HepG2 (cell line): ENCODE results near the gene HBA1. TPM values are rescaled to one million over a fixed set of nuclear protein-coding genes. Genes with fewer than 3 reads are reported as not detected.

Source experiments
- BCL6 ChIP-seq: IDR thresholded peaks from 2 replicates; pipeline ENCODE4 v1.6.1; 2016; ENCODE audit warnings: missing genetic modification reagents, missing compliant biosample characterization
- ISL2 ChIP-seq: sonication (generic); formaldehyde crosslinking; IDR thresholded peaks from 2 replicates; pipeline ENCODE4 v1.5.0; 2020; ENCODE audit warnings: missing genetic modification reagents
- JUNB ChIP-seq: sonication (generic); formaldehyde crosslinking; IDR thresholded peaks from 2 replicates; pipeline ENCODE4 v1.8.0; 2022; ENCODE audit warnings: missing genetic modification reagents, mild to moderate bottlenecking, borderline replicate concordance
- MED8 ChIP-seq: sonication (generic); formaldehyde crosslinking; IDR thresholded peaks from 2 replicates; pipeline ENCODE4 v1.8.1; 2023; ENCODE audit warnings: mild to moderate bottlenecking, missing genetic modification reagents; ENCODE audit not compliant: insufficient replicate concordance
- MEIS1 ChIP-seq: sonication (generic); formaldehyde crosslinking; IDR thresholded peaks from 2 replicates; pipeline ENCODE4 v1.9.0; 2021; ENCODE audit warnings: mild to moderate bottlenecking, missing genetic modification reagents, moderate library complexity, borderline replicate concordance
- MLLT10 ChIP-seq: sonication (generic); formaldehyde crosslinking; IDR thresholded peaks from 2 replicates; pipeline ENCODE4 v1.4.0; 2020; ENCODE audit warnings: missing genetic modification reagents
- RFXANK ChIP-seq: IDR thresholded peaks from 2 replicates; pipeline ENCODE4 v1.6.1; 2016
- TARDBP ChIP-seq: sonication (generic); formaldehyde crosslinking; IDR thresholded peaks from 2 replicates; pipeline ENCODE4 v1.8.0; 2022; ENCODE audit warnings: mild to moderate bottlenecking, missing genetic modification reagents
- ZNF33A ChIP-seq: sonication (generic); formaldehyde crosslinking; IDR thresholded peaks from 2 replicates; pipeline ENCODE4 v1.5.1; 2020; ENCODE audit warnings: missing genetic modification reagents, mild to moderate bottlenecking, moderate library complexity, borderline replicate concordance
- ZNF432 ChIP-seq: sonication (generic); formaldehyde crosslinking; IDR thresholded peaks from 2 replicates; pipeline ENCODE4 v1.5.0; 2020; ENCODE audit warnings: missing genetic modification reagents, mild to moderate bottlenecking, borderline replicate concordance
- ZNF484 ChIP-seq: sonication (generic); formaldehyde crosslinking; IDR thresholded peaks from 2 replicates; pipeline ENCODE4 v1.5.1; 2020; ENCODE audit warnings: mild to moderate bottlenecking, low read depth, missing genetic modification reagents, borderline replicate concordance
- ZNF501 ChIP-seq: sonication (generic); formaldehyde crosslinking; IDR thresholded peaks from 2 replicates; pipeline ENCODE4 v1.5.1; 2020; ENCODE audit warnings: mild to moderate bottlenecking, moderate library complexity, missing genetic modification reagents
- ZSCAN25 ChIP-seq: sonication (generic); formaldehyde crosslinking; IDR thresholded peaks from 2 replicates; pipeline ENCODE4 v1.8.0; 2022; ENCODE audit warnings: mild to moderate bottlenecking, missing genetic modification reagents
- polyA plus RNA-seq, 8 experiments: library from polyadenylated mRNA; depleted of rRNA in 3 of 8; stranded (reverse) in 7 of 8; unstranded in 1 of 8; fragments of >200 nt; fragmentation: Illumina TruSeq in 4 of 8; extraction: Trizol in 4 of 8; gene quantifications; 2 replicates each; pipeline versions ENCODE4 v1.2.1 to v1.2.3, GENCODE V29; 2011 to 2016; ENCODE audit warnings: low read depth in 4 of 8, missing spikeins in 1 of 8, mixed read lengths in 1 of 8; ENCODE audit not compliant: insufficient read depth in 1 of 8
- total RNA-seq, 5 experiments: library from RNA; depleted of rRNA; stranded (reverse); fragments of >200 nt; fragmentation: Illumina TruSeq; extraction: Trizol; gene quantifications; 2 replicates each; pipeline ENCODE4 v1.2.3, GENCODE V29; 2016; ENCODE audit warnings: low read depth in 1 of 5
- TF ChIP-seq, protein P1 (sequence below): sonication (generic); formaldehyde crosslinking; IDR thresholded peaks from 2 replicates; pipeline ENCODE4 v1.4.0; 2020; ENCODE audit warnings: missing genetic modification reagents; ENCODE audit errors: not compliant biosample characterization
- TF ChIP-seq, protein P2 (sequence below): sonication (generic); formaldehyde crosslinking; IDR thresholded peaks from 2 replicates; pipeline ENCODE4 v1.4.0; 2020; ENCODE audit warnings: missing genetic modification reagents, borderline replicate concordance
- TF ChIP-seq, protein P3 (sequence below): sonication (generic); formaldehyde crosslinking; IDR thresholded peaks from 2 replicates; pipeline ENCODE4 v1.5.1; 2020; ENCODE audit warnings: missing genetic modification reagents, mild to moderate bottlenecking, borderline replicate concordance
- TF ChIP-seq, protein P4 (sequence below), 2 experiments: IDR thresholded peaks; 2 replicates each; pipeline ENCODE4 v1.6.1; 2011 to 2012; ENCODE audit warnings: low read length in 2 of 2, borderline replicate concordance in 1 of 2, low read depth in 1 of 2, mild to moderate bottlenecking in 1 of 2, moderate library complexity in 1 of 2

HBA1 gene
- total and polyA plus RNA-seq, 2 of the 13 experiments (the other 11 are each of a cell fraction or from before 2014, with no cell fraction given) = 0.59 TPM; not detected in 1

DNA sequence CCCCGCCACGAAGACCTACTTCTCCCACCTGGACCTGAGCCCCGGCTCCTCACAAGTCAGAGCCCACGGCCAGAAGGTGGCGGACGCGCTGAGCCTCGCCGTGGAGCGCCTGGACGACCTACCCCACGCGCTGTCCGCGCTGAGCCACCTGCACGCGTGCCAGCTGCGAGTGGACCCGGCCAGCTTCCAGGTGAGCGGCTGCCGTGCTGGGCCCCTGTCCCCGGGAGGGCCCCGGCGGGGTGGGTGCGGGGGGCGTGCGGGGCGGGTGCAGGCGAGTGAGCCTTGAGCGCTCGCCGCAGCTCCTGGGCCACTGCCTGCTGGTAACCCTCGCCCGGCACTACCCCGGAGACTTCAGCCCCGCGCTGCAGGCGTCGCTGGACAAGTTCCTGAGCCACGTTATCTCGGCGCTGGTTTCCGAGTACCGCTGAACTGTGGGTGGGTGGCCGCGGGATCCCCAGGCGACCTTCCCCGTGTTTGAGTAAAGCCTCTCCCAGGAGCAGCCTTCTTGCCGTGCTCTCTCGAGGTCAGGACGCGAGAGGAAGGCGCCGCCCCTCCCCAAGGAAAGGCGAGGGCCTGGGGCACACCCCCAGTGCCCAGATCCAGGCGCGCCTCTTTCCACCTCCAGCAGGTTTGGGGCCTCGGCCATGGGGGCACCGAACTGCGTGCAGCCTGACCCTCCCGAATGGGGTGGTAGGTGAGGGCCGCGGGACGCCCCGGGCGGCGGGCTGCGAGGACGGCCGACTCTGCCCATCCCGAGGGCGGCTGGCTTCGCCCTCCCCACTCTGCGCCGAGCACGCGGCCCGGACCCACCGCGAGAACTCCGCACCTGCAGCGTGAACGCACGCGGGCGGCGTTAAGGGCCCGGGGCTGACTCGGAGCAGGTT lies 4.4 kb downstream of the HBA1 start (continued):
- TF ChIP-seq, protein P1, sequence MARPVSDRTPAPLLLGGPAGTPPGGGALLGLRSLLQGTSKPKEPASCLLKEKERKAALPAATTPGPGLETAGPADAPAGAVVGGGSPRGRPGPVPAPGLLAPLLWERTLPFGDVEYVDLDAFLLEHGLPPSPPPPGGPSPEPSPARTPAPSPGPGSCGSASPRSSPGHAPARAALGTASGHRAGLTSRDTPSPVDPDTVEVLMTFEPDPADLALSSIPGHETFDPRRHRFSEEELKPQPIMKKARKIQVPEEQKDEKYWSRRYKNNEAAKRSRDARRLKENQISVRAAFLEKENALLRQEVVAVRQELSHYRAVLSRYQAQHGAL (CRISPR knock-in tag) = peak; percentile 96
- TF ChIP-seq, protein P2, sequence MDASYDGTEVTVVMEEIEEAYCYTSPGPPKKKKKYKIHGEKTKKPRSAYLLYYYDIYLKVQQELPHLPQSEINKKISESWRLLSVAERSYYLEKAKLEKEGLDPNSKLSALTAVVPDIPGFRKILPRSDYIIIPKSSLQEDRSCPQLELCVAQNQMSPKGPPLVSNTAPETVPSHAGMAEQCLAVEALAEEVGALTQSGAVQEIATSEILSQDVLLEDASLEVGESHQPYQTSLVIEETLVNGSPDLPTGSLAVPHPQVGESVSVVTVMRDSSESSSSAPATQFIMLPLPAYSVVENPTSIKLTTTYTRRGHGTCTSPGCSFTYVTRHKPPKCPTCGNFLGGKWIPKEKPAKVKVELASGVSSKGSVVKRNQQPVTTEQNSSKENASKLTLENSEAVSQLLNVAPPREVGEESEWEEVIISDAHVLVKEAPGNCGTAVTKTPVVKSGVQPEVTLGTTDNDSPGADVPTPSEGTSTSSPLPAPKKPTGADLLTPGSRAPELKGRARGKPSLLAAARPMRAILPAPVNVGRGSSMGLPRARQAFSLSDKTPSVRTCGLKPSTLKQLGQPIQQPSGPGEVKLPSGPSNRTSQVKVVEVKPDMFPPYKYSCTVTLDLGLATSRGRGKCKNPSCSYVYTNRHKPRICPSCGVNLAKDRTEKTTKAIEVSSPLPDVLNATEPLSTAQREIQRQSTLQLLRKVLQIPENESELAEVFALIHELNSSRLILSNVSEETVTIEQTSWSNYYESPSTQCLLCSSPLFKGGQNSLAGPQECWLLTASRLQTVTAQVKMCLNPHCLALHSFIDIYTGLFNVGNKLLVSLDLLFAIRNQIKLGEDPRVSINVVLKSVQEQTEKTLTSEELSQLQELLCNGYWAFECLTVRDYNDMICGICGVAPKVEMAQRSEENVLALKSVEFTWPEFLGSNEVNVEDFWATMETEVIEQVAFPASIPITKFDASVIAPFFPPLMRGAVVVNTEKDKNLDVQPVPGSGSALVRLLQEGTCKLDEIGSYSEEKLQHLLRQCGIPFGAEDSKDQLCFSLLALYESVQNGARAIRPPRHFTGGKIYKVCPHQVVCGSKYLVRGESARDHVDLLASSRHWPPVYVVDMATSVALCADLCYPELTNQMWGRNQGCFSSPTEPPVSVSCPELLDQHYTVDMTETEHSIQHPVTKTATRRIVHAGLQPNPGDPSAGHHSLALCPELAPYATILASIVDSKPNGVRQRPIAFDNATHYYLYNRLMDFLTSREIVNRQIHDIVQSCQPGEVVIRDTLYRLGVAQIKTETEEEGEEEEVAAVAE (CRISPR knock-in tag) = 0 out of 2 replicates have a peak, but pooled peaks have one; percentile 75
- TF ChIP-seq BCL6 (CRISPR knock-in tag) (peak; percentile 34; the same call in 1 of the 2 replicates), ZNF33A (CRISPR knock-in tag) (no peak), MEIS1 (CRISPR knock-in tag) (peak; percentile 87), TARDBP (CRISPR knock-in tag) (peak; percentile 97), MLLT10 (CRISPR knock-in tag) (no peak), JUNB (CRISPR knock-in tag) (peak; percentile 88), ZSCAN25 (CRISPR knock-in tag) (peak; percentile 95), MED8 (CRISPR knock-in tag) (peak; percentile 35), ZNF501 (CRISPR knock-in tag) (peak; percentile 98), RFXANK (0 out of 2 replicates have a peak, but pooled peaks have one; percentile 45), ISL2 (CRISPR knock-in tag) (peak; percentile 78), ZNF484 (CRISPR knock-in tag) (peak; percentile 74; the same call in 1 of the 2 replicates), ZNF432 (peak; percentile 68; the same call in 1 of the 2 replicates)
- TF ChIP-seq, protein P3, sequence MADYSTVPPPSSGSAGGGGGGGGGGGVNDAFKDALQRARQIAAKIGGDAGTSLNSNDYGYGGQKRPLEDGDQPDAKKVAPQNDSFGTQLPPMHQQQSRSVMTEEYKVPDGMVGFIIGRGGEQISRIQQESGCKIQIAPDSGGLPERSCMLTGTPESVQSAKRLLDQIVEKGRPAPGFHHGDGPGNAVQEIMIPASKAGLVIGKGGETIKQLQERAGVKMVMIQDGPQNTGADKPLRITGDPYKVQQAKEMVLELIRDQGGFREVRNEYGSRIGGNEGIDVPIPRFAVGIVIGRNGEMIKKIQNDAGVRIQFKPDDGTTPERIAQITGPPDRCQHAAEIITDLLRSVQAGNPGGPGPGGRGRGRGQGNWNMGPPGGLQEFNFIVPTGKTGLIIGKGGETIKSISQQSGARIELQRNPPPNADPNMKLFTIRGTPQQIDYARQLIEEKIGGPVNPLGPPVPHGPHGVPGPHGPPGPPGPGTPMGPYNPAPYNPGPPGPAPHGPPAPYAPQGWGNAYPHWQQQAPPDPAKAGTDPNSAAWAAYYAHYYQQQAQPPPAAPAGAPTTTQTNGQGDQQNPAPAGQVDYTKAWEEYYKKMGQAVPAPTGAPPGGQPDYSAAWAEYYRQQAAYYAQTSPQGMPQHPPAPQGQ = no peak
- TF ChIP-seq, protein P4, sequence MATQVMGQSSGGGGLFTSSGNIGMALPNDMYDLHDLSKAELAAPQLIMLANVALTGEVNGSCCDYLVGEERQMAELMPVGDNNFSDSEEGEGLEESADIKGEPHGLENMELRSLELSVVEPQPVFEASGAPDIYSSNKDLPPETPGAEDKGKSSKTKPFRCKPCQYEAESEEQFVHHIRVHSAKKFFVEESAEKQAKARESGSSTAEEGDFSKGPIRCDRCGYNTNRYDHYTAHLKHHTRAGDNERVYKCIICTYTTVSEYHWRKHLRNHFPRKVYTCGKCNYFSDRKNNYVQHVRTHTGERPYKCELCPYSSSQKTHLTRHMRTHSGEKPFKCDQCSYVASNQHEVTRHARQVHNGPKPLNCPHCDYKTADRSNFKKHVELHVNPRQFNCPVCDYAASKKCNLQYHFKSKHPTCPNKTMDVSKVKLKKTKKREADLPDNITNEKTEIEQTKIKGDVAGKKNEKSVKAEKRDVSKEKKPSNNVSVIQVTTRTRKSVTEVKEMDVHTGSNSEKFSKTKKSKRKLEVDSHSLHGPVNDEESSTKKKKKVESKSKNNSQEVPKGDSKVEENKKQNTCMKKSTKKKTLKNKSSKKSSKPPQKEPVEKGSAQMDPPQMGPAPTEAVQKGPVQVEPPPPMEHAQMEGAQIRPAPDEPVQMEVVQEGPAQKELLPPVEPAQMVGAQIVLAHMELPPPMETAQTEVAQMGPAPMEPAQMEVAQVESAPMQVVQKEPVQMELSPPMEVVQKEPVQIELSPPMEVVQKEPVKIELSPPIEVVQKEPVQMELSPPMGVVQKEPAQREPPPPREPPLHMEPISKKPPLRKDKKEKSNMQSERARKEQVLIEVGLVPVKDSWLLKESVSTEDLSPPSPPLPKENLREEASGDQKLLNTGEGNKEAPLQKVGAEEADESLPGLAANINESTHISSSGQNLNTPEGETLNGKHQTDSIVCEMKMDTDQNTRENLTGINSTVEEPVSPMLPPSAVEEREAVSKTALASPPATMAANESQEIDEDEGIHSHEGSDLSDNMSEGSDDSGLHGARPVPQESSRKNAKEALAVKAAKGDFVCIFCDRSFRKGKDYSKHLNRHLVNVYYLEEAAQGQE (IDR thresholded peaks at IDR 0.05; ENCODE audit: borderline replicate concordance in 1 of 2, low read depth in 1 of 2, low read length in 2 of 2) = no peak
